T follicular helper cell (primary cell): ENCODE data around the gene LINC01488.

Source experiments
- DNase-seq: peaks from one replicate; pipeline ENCODE4 v3.0.0-alpha.2; 2020; ENCODE audit warnings: low read depth

Gene LINC01488

GRCh38 chr11:69530278-69531070, 49.0 kb downstream of the LINC01488 start:
- DNase-seq: no peak

DNA sequence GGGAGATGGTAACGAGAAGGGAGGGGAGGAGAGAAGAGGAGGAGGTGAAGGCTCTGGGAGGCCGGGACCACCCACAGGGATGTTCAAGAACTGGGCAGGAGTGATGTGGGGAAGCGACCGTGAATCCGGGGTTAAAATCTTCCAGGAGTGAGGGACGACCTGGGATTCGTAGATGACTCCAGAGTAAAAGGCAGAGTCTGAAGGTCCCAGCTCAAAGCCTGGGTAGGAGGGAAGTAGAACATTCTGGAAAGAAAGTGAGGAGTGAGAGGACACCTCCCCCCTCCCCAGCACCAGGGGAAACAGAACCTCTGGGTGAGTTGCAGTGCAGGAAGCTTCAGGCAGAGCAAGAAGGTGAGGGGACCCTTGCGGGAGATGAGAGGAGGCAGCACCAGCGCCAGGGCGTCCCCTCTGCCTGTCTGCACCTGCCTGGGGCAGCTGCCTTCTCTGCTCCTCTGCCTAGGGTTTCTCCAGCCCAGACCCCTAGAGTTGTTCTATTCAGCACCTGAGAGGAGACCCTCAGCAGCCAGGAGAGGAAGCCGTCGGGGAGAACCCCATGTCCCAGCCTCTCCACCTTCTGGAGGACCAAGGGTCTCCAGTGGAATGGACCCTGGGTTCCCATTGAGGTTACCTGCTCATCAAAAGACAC, 49.7 kb downstream of the LINC01488 start:
- DNase-seq: no peak

GRCh38 chr11:69531717-69532088, 50.2 kb downstream of the LINC01488 start:
- DNase-seq: no peak

- no peak for DNase-seq
These were observed 52.1 kb downstream of the LINC01488 start for GRCh38 chr11:69533296-69534165.

- no peak for DNase-seq
These were observed 52.7 kb downstream of the LINC01488 start for GRCh38 chr11:69534166-69534530.

DNA sequence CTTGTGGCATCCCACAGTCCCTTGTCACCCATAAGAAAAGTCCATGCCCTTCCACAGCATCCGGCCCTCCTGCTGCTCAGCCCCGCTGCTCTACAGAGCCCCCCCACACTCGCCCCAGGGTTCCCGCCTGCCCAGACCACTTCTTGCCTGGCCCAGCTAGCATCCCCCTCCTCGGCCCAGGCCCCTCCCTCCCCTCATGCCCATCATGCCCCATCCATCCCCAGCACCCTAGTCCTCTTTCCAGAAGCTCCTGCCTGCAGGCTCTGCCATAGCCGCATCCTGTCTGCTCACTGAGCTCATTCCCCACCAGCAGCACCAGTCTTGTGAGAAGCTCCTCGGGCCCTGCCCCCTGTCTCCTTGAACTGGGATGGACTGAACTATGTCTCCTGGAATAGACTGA, 54.4 kb downstream of the LINC01488 start:
- DNase-seq: no peak

DNA sequence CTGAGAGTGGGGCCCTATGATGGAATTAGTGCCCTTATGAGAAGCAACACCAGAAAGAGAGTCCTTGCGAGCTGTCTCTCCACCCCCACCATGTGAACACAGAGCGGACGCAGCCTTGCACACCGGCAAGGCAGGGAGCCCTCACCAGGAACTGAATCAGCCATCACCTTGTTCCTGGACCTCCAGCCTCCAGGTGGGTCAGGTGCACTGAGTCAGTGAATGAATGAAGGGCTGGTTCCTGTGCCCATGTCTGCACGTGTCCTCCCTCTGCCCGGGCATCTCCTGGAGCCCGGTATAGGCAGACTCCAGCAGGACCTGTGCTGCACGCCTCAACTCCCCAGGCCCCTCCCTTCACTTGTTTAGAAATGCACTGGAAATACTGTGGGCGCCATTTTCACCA, 54.9 kb downstream of the LINC01488 start:
- DNase-seq: no peak

- DNase-seq: no peak
These were observed 55.7 kb downstream of the LINC01488 start for GRCh38 chr11:69537126-69537525.

GRCh38 chr11:69537855-69538640, 56.6 kb downstream of the LINC01488 start:
- no peak for DNase-seq

DNA sequence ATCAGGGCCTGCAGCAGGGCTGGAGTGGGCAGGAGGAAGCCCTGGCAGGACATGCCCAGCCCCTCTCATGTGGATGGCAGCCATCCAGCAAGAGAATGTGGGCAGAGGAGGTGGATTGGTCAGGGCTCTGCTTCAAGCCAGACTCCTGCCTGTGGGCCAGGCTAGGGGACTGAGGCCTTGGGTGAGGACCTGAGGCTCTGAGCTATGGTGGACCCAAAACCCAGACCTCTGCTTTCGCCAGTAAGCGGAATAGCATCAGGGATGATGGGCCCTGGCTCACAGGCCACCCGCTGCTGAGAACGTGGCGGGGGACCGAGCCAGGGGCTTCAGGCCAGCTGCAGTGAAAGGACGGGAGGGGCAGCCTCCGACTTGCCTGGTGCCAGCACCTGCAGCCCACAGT, 57.4 kb downstream of the LINC01488 start:
- no peak for DNase-seq

DNA sequence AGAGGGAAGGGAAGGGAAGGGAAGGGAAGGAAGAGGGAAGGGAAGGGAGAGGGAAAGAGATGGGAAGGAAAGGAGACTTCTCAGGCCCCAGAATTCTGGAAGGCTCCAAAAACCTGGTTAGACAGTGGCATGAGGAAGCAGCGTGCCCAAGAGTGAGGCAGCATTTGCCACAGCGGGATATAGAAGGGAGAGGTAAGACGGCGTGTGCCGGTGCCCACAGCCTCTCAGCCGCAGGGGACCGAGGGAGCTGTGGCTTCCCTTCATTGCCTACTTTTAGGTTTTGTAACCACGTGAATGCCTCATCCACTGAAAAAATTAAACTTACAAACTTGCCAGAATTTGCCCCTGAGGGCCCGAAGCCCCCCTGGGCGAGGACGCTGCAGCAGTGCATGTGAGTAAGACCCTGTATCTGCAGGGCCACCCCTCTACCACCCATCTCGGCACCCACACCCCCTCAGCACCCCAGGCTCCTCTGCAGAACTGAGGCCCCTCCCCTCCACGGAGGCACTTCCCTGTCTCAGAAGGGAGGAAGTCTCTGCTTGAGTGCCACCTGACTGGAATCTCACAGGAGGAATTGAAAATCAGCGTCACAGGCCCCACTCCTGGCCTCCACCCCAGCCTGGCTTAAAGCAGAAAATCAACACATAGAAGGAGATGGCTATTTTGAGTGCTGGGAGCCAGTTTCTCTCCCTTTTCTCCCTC, 58.1 kb downstream of the LINC01488 start:
- DNase-seq: no peak

GRCh38 chr11:69540118-69541000, 58.9 kb downstream of the LINC01488 start:
- DNase-seq: no peak

- no peak for DNase-seq
These were observed 59.5 kb downstream of the LINC01488 start for GRCh38 chr11:69541001-69541285.

DNA sequence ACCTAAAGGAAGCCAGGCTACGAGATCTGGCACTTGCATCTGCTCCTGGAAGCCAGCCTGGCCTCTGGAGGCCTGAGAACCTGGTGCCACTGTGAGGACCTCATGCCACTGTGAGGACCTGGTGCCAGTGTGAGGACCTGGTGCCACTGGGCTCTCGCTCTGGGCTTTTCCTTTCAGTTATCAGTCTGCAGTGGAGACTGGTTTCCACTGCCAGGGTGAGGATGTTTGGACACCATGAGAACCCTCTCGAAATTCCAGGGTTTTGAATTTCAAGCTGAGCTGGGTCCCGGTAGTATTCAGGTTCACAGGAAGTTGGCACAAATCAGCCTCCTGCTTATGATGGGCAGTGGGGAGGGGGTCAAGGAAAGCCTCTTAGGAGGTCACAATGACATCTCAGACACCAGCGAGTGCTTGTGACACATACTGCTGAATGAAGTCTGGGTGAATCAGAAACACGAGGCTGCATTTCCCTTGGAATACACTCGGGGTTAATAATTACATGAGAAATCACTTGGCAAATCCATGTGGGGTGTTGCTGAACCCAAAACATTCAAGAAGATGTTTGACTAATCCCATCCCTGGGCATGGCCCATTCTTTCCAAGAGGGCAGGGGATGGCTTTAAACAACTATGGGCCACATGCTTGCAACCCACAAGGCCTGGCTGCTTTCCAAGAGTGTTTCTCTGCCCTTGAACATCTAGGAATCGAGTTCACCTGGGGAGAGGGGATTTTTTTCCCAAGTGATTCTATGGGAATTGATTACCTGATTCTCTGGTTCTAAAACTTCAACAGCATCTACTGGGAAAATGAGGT, 60.2 kb downstream of the LINC01488 start:
- no peak for DNase-seq

DNA sequence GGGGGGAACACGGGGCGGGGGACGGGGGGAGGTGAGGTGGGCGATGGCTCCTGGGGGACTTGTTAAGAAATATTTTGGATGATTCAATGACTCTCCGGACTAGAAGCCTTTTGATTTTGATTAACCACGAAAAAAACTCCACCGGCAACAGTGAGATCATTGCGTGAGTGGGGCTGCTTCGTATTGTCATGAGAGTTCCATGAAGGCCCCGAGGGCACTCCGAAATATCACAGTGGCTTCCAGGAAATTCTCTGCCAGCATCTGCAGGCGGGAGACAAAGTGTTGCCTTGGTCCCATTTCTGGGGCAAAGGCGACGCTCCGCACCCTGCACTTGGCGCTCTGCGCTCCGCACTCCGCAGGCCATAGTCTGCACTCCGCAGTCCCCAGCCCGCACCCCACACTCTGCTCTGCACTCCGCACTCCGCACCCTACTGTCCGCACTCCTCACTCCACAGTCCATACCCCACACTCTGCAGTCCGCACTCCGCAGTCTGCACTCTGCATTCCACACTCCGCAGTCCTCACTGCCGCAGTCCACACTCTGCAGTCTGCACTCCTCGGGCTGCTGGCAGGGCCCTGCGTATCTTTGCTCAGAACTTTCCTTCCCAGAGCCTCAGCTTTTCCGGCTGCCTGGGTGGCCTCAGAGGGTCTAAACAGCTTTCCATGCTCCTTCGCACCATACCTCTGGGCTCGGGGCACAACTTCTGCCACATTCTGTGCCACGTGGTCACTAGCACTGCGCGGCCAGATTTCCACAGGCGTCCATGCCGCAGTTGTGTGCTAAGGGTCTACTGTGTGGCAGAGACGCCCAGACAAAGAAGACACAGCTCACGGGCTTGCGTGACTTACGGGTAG, 61.1 kb downstream of the LINC01488 start:
- DNase-seq: no peak
